Measurements from ENCODE around the gene DPP9.

GRCh38 chr19:4684312-4685095 is 39.1 kb downstream of the DPP9 start:
- TF ChIP-seq POLR2AphosphoS5 (IDR thresholded peaks at IDR 0.05) (no peak), EP300 (IDR thresholded peaks at IDR 0.05) (no peak), POLR2A (IDR thresholded peaks at IDR 0.05) (no peak), CTCF (IDR thresholded peaks at IDR 0.05) (no peak)

Data from gastroesophageal sphincter (tissue), 3 donors.